CD4-positive, alpha-beta T cell treated with Interferon alpha-2 for 1 hour (primary cell): Measurements from ENCODE around the gene FRYL.

Experiments used
- DNase-seq, 2 donors: peaks; one replicate each; pipeline ENCODE4 v3.0.0-alpha.2; 2020 to 2022

Gene FRYL

GRCh38 chr4:48602763-48603162 lies 177.3 kb downstream of the FRYL start:
- DNase-seq = no peak

- no peak for DNase-seq
These were observed 177.9 kb downstream of the FRYL start for GRCh38 chr4:48602222-48602621.

- no peak for DNase-seq
These were observed 183.7 kb downstream of the FRYL start for GRCh38 chr4:48596336-48596735.

- no peak for DNase-seq
These were observed 185.9 kb downstream of the FRYL start for GRCh38 chr4:48594180-48594579.

- no peak for DNase-seq
These were observed 188.7 kb downstream of the FRYL start for GRCh38 chr4:48591372-48591771.

GRCh38 chr4:48590884-48591283 lies 189.2 kb downstream of the FRYL start:
- no peak for DNase-seq

- no peak for DNase-seq
These were observed 191.0 kb downstream of the FRYL start for GRCh38 chr4:48589098-48589445.

- DNase-seq = no peak
These were observed 191.6 kb downstream of the FRYL start for GRCh38 chr4:48588230-48589097.

GRCh38 chr4:48585401-48585800 lies 194.7 kb downstream of the FRYL start:
- no peak for DNase-seq

- DNase-seq = peak; percentile 42 to 67
These were observed 201.7 kb downstream of the FRYL start for GRCh38 chr4:48578132-48578968.

- DNase-seq = no peak
These were observed 204.1 kb downstream of the FRYL start for GRCh38 chr4:48575964-48576363.

- DNase-seq = no peak
These were observed 208.6 kb downstream of the FRYL start for GRCh38 chr4:48571471-48571870.

GRCh38 chr4:48570646-48571220 lies 209.3 kb downstream of the FRYL start:
- no peak for DNase-seq

GRCh38 chr4:48566034-48566384 lies 214.1 kb downstream of the FRYL start:
- no peak for DNase-seq

- no peak for DNase-seq
These were observed 214.6 kb downstream of the FRYL start for GRCh38 chr4:48565362-48566033.

- DNase-seq = no peak
These were observed 215.9 kb downstream of the FRYL start for GRCh38 chr4:48564151-48564550.

- DNase-seq = no peak
These were observed 221.3 kb downstream of the FRYL start for GRCh38 chr4:48558819-48559218.

- no peak for DNase-seq
These were observed 222.1 kb downstream of the FRYL start for GRCh38 chr4:48558026-48558425.

GRCh38 chr4:48557478-48557877 lies 222.6 kb downstream of the FRYL start:
- DNase-seq = no peak

- DNase-seq = no peak
These were observed 223.8 kb downstream of the FRYL start for GRCh38 chr4:48556268-48556667.

- DNase-seq = no peak
These were observed 225.5 kb downstream of the FRYL start for GRCh38 chr4:48554606-48555005.

- no peak for DNase-seq
These were observed 226.4 kb downstream of the FRYL start for GRCh38 chr4:48553720-48554119.

GRCh38 chr4:48546336-48546735 lies 233.7 kb downstream of the FRYL start:
- peak in 1 of 2 donors; percentile 31 for DNase-seq
